HL-60/S4 treated with retinoic acid at 250 ng/mL for 4 days and 3 days (cell line): Measurements from ENCODE around the gene ACSS3.
"Not testable (repeated sequence)": the region's sequence is repeated elsewhere in the genome, so short reads cannot be mapped to it uniquely, and the experiment has no call there.

Experiments used
- in situ Hi-C: fragments of 300-500 bp; cut with MboI; formaldehyde crosslinking; loops from 2 replicates; pipeline ENCODE4 v1.7.0; 2022; ENCODE audit warnings: low sequenced_read_pairs

ACSS3 gene

DNA sequence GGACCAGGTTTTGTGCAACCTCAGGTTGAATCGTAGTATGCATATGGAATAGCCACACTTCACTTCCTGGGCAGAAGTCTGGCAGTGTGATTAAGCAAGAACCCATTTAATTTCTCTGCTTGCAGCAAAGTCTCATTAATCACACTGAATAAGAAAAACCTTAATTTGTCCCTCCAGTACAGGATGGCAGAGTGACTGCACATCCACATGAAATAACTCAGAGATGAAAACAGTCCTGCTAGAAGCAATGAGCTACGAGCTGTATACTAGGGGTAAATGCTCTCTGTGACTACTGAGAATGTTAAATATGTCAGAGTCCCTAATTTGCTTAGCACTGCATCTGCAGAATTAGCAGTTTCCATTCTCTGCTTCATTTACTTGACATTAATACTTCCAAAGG, 88.9 kb downstream of the ACSS3 start:
- in situ Hi-C loops = no loop called here

DNA sequence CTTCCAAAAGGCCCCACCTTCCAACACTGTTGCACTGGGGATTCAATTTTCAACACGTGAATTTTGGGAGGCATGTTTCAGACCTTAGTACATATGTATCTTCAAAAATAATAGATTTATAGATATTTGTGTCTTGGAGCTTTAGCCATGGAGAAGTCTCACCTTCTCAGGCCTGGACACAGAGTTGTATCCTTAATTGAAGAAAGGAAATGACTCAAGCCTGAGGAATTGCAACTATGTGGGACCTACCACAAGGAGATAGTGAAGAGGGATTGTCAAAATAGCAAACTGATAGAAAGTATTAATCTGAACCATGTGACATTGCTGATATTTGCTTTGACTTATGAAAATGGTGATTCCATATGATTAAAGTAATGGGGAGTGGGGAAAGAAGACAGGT, 89.8 kb downstream of the ACSS3 start:
- in situ Hi-C loops = no loop called here

DNA sequence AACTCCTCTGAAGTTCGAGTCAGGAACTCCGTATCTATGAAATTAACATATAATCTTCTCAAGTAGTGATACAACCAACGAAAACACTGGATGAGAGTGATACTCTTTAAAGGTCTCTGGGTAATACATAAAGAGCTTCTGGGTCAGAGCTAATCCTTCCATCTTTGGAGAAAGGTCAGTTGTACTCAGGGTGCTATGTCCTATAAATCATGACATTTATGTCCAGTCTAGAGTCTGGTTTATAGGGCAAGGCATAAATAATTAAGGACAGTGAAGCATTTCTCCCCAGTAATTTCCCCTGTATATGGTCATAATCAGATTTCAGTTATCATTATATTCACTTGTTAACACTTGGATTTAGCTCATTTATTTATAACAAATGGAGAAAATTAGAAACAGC, 90.6 kb downstream of the ACSS3 start:
- in situ Hi-C loops = no loop called here

DNA sequence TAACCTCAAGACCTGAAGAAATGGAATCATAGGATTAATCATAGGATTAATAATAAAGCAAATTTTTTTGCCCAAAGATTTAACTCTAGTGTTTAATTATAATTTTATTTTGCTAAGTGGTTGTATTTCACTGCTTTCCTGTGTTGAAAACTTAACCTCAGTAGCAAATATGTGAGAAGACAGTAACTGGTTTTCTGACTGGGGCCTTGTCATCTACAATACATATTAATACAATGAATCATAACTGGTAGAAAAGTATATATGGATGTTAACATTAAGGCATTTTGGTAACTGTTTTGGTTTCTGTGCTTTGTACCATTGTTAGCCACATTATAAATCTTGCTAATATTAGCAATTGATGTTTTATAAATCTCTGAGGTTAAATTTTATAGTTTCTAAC, 92.2 kb downstream of the ACSS3 start:
- in situ Hi-C loops = no loop called here

DNA sequence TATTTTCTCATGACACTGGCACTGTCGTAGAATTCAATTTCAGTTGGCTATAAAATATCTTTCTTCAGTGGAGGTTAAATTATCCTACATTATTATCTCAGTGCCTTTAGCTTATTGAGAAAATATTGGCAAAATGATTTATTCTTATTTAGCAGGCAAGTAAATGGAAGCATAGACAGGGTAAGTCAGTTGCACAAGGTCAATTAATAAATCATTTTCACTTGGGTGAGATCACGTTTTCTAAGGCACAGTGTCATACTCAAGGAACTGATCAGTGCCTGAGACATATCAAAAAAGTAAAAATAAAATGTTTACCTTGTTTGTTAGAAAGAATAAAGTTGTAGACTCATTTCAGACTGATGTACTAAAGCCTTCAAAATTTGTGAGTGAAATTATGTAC, 95.0 kb downstream of the ACSS3 start:
- in situ Hi-C loops = no loop called here

DNA sequence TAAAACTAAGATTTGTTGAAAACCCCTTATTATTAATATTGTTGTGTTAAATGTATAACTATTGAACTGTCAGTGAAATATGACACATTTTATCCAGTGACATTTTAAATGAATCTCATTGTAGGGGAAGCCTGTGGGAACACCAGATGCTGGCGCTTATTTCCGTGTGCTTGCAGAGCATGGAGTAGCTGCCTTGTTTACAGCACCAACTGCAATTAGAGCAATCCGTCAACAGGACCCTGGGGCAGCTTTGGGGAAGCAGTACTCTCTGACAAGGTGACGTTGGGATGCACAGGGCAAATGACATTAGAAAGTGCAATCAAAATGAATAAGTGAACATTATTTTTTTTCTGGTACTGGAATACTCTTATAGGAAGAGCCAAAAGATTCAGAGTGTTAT, 96.8 kb downstream of the ACSS3 start:
- in situ Hi-C loops = no loop called here

DNA sequence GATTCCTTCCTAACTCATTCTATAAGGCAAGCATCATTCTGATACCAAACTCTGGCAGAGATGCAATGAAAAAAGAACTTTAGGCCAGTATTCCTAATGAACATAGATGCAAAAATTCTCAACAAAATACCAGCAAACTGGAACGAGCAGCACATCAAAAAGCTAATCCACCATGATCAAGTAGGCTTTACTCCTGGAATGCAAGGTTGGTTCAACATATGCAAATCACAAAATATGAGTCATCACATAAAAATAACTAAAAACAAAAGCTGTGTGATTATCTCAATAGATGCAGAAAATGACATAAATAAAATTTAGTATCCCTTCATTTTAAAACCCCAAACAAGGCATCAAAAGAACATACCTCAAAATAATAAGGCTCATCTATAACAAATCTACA, 98.9 kb downstream of the ACSS3 start:
- in situ Hi-C loops = no loop called here

DNA sequence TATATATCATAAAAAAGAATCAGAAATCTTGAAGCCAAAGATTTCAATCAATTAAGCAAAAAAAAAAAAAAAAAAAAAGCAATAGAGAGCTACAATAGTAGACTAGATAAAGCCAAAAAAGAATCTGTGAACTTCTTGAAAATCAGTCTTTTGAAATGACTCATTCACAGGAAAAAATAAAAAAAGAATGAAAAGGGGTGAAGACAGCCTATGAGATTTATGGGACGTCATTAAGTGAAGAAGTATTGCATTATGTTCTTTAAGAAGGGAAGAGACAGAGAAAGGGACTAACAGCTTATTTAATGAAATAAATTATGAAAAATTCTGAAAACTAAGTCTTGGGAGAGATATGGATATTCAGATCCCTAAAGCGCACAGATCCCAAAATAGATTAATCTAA, 103.8 kb downstream of the ACSS3 start:
- in situ Hi-C loops = no loop called here

DNA sequence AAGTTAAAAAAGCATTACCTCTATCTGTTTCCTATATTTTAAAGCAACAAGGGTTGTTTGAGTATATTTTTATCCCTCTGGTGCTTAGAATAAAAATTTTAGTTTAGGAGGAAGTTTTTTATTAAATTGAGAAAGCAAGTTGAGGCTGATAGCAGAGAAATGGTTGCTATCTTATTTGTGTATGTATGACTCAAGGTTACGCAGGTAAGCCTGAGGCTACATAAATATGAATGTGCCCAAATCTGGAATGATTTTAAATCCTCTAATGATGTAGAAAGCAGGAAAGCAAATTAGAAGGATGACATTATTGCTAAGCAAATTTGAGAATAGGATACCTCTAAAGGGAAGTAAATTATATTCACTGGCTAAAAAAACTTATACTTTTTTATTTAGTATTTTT, 109.8 kb downstream of the ACSS3 start:
- in situ Hi-C loops = no loop called here

DNA sequence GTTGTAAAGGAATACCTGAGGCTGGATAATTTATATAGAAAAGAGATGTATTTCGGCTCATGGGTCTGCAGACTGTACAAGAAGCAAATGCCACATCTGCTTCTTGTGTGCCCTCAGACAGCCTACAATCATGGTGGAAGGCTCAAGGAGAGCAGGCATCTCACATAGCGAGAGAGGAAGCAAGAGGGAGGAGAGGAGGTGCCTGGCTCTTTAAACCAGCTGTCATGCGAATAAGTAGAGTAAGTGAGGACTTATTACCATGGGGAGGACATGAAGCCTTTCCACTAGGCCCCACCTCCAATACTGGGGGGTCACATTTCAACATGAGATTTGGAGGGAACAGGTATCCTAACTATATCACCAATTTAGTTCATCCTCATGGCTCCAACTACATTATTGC, 118.7 kb downstream of the ACSS3 start:
- in situ Hi-C loops = no loop called here

DNA sequence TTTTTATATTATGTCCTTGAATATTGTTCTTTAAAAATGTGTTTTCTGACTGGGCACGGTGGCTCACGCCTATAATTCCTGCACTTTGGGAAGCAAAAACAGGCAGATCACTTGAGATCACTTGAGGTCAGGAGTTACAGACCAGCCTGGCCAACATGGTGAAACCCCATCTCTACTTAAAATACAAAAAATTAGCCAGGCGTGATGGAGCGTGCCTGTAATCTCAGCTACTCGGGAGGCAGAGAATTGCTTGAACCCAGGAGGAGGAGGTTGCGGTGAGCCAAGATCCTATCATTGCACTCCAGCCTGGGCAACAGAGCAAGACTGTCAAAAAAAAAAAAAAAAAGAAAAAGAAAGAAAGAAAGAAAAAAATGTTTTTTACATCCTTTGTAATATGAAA, 122.7 kb downstream of the ACSS3 start:
- in situ Hi-C loops = not testable (repeated sequence)

DNA sequence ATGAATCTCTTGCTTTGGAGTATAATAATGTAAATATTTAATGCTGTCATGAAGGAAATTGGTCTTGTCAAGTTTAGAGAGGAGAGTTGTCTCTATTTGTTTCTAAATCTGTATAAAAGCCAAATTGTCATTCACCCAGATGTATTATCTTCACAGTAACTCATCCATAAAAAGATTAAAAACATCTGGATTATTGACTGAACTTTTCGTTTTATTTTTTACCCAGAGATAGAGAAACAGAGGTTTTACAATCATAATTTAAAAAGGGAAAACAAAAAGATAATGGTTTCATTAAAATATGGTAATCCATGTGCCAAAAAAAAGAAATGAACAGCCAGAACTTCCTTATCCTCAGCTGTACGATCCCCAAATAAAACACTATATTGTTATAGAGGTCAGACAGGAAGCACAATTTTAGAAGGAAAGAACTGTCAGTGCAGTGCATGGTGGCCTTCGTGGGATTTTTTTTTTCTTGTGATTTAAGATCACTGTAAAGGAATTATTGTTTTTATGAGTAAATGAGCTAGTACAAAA, 125.9 kb downstream of the ACSS3 start:
- in situ Hi-C loops = no loop called here

DNA sequence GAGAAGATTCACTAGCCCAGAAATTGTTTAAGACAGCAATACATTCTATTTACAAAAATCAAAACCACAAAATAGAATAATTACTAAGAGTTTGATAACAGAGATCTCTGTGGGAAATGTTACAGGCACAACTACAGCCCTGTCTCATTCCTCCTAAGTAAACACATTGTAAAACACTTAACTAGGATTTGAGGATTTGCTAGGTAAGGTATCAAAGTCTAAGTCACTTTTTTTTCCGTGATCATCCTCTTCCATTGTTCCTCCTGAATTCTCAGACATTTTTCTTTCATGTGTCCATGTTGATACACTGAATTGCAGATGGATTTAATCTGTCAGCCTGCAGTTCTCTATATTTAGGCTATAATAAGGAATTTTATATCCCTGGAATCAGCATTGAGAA, 127.5 kb downstream of the ACSS3 start:
- in situ Hi-C loops = no loop called here

DNA sequence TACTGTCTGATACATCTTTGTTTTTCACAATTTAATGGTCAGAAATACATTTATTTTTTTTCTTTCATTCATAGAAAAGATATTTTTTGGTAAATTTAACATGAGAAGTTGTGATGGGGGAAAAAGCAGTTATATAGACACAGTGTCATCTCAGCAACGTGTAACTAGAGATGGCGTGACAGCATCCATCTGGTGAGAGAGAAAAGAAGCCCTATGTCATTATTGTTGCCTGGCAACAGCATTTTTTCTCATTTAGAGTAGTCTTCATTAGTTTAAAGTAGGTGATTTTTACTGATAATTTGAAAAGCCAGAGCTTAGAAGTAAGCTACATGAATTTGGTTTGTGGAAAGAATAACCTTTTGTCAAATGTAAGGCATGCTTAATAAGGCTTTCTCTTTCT, 128.6 kb downstream of the ACSS3 start:
- in situ Hi-C loops = no loop called here

DNA sequence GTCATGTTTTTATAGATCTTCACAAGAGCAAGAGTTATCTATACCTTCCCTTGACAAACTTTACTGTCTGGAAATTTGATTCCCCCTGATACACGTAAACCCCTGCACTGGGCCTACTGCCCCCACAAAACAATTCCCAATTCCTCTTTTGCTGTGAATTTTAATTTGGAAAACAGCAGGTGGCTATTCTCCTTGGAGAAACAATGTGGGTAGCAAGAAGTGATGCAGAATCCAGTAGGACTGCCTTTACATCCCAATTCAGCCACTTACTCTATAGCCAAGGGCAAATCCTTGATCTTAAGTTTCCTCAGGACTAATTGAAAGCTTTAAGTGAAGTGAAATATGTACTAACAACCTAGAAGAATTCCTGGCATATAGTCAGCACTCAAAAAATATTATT, 129.3 kb downstream of the ACSS3 start:
- in situ Hi-C loops = no loop called here

DNA sequence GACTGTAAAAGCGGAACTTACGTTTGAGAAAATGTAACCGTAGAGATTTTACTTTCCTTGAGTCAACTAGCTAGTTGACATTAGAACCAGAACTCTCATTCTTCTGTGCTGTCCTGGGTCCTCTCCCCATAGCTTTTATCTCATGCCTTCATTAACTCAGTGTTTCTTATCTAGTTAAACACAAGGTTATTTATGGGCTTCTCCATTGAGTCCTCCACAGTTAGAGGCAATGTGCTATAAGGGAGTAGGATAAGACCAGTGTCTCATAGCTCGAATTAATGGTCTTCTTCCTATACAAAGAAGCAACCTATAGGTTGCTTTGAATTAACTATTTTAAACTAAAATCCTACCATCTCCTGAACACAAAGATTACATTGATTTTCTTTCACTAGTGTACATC, 129.8 kb downstream of the ACSS3 start:
- in situ Hi-C loops = no loop called here

DNA sequence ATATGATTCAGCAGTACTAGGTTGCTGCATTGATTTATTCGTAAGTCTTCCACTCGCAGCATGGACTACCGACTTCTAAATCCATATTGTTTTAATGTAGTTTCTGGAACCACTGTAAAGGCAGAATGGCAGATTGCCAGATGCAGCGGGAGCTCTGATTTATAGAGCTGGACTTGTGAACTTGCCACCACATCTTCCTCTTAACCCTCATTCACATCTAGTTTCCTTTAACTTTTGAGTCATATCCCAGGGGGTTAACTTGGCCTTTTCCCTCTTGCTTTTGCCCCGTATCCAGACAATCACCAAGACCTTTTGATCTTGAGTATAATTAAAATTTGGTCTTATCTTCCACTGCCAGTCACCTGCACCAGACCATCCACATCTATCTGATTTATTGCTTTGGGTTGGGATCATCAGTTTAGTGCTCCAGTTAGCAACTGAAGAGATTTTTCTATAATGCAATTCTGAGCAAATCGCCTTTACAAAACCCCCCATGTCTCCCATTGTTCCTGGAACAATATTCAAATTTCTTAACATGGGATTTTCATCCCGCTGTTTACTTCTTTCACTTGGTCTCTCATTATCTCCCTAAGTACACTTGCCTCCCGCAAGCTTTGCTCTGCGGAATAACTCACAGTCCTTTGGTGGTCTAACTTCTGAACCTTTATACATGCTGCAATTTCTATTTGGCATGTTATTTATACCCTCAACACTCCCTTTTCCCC, 130.5 kb downstream of the ACSS3 start:
- in situ Hi-C loops = no loop called here

DNA sequence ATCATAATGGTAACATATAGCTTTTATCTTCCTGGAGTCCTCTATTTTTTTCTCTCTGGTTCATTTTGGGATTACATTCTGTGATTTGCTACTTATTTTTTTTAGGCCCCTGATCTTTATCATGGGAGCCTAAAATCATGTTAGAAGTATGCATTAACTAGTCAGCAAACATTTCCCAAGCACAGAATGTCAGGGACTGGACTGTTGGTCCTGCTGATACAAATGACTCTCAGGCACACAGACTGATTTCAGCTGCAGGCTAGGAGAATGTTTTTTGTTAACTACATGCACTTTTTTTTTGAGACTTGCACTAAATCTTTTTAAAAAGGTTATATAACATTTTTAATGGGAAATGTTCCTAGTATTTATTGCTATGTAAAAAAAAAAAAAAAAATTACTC, 131.1 kb downstream of the ACSS3 start:
- in situ Hi-C loops = no loop called here

DNA sequence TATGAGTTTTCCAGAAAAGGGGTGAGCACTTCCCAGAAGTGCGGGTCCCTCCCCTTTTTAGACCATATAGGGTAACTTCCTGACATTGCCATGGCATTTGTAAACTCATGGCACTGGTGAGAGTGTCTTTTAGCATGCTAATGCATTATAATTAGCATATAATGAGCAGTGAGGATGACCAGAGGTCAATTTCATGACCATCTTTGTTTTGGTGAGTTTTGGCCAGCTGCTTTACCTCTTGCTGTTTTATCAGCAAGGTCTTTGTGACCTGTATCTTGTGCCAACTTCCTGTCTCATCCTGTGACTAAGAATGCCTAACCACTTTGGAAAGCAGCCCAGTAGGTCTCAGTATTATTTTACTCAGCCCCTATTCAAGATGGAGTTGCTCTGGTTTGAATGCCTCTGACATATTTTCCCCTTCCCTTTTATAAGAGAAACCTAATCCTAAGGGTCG, 131.9 kb downstream of the ACSS3 start:
- in situ Hi-C loops = not testable (repeated sequence)

DNA sequence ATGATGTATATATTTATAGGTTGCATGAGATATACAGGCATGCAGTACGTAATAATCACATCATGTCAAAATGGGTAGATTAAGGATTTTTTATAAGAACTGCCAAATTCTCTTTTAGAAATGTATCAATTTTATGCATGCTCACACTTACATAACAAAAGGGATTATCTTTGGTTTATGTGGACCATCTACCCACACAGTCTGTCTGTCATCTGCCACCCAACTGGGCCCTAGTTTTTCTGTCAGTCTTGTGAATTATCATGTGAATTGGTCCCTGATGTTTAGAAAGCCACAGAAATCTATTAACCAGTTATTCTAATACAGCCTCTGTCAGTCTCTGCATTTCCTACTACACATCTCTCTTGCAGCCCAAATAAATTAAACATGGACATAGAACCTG, 133.4 kb downstream of the ACSS3 start:
- in situ Hi-C loops = no loop called here

DNA sequence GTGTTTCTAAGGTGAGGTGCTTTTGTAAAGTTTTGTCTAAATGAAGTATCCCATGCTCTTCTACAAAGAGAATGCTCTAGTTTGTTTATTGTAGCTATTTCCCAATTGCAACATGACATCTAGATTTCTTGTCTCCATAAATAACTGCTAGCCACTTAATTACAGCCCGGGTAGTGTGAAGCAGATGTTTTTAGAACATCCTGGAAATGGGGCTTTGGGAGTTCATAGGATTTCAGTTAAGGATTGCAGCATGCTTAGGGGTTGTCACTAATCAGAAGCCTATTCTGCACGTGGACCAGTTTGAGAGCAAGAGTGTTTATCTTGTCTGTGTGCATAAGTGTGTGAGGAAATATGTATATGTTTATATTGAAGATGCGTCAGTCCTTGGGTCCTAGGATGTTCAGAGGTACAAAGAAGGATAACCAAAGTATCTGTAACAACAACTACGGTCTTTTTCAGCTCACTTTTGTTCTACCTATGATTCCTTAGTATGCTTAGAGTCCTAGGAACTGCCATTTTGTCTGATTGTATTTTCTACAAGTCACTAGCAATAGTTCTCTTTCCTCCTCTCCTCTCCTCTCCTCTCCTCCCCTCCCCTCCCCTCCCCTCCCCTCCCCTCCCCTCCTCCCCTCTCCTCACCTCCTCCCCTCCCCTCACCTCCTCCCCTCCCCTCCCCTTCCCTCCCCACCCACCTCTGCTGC, 135.3 kb downstream of the ACSS3 start:
- in situ Hi-C loops = no loop called here

DNA sequence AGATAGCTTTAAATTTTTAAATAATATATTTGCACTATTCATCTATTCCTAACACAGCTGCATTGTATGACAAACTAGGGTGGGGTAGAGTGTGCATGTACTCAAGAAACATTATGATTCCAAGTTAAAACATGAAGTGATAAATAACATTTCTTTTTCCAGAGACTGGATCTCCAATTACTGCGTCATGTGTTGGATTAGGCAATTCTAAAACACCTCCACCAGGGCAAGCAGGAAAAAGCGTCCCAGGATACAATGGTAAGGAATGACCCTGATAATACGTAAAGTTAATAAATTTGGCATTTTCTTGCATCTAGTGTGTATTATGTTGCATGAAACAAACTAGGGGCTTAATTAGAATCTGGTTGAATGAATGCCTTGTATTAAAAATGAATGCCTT, 138.9 kb downstream of the ACSS3 start:
- in situ Hi-C loops = no loop called here
